ENCODE data around the gene CCN5.
"Not testable (repeated sequence)": the region's sequence is repeated elsewhere in the genome, so short reads cannot be mapped to it uniquely, and the experiment has no call there.

Gene CCN5, protein sequence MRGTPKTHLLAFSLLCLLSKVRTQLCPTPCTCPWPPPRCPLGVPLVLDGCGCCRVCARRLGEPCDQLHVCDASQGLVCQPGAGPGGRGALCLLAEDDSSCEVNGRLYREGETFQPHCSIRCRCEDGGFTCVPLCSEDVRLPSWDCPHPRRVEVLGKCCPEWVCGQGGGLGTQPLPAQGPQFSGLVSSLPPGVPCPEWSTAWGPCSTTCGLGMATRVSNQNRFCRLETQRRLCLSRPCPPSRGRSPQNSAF

GRCh38 chr20:44714701-44715498, at the start of gene CCN5:
Gene CCN5, plus strand, starts transcription at chr20:44715369. Its CDS starts 22 bp downstream, at chr20:44715391.
- no peak for DNase-seq (ENCODE audit: low read depth)

DNA sequence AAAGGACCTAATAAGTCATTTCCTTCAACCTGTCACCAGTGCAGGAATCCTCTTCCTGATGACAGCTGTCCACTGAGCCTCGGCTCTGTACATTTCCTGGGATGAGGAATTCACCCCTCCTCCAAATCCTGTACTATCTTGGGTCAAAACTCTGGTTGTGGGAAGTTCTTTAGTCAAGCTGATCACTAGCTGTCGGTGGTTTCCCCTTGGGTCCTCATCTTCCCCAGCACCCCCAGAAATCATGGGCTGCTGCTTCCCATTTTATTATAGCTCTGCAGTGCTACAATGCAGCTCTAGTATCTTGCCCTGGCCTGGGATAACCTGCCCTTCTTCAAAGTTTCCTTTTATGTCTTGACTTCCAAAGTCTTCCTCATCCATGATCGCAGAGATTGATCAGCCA, 49.1 kb upstream of the CCN5 start:
- no peak for DNase-seq (ENCODE audit: low read depth)

DNA sequence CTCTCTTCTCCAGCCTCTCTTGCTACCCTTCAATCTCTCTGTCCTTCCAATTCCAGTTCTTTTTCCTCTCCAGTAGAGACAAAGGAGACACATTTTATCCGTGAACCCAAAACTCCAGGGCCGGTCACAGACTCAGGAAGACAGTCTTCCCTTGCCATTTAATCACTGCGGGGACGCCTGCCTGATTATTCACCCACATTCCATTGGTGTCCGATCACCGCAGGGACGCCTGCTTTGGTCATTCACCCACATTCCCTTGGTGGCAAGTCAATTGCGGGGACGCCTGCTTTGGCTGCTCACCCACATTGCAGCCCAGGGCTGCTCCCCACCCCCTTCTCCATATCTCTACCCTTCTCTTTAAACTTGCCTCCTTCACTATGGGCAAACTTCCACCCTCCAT, 44.3 kb upstream of the CCN5 start:
- not testable (repeated sequence) for DNase-seq (ENCODE audit: low read depth)

- DNase-seq (ENCODE audit: low read depth) = not testable (repeated sequence)
Measured at GRCh38 chr20:44671541-44671940, 43.6 kb upstream of the CCN5 start.

DNA sequence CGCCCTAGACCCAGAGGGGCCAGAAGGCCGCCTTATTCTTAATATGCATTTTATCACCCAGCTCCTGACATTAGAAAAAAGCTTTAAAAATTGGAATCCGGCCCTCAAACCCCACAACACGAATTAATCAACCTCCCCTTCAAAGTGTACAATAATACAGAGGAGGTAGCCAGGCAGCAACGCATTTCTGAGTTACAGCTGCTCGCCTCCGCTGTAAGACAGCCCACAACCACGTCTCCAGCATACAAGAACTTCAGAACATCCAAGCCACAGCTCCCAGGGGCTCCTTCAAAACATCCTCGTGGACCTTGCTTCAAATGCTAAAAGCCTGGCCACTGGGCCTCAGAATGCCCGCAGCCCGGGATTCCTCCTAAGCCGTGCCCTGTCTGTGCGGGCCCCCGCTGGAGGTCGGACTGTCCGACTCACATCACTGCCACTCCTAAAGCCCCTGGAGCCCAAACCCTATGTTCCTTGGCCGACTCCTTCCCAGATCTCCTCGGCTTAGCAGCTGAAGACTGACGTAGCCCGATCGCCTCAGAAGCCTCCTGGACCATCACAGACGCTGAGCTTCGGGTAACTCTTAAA, 42.8 kb upstream of the CCN5 start:
- DNase-seq (ENCODE audit: low read depth) = not testable (repeated sequence)

DNA sequence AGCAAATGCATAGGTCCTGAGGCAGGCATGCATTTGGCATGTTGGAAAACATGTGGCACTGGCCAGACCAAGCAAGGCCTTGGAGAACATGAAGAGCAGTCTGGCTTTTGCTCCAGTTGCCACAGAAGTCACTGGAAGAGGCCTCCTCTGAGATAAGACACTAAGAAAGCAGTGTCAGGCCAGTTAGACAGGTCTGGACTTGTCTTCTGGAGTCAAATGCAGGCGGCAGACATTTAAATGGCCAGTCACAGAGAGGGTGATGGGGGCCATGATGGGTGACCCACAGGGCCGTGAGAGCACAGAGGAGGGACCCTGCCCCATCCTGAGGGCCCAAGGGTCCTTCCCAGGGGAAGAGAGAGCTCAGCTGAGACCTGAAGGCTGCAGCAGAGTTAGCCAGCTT, 36.9 kb upstream of the CCN5 start:
- DNase-seq (ENCODE audit: low read depth) = no peak

GRCh38 chr20:44678990-44679611, 36.1 kb upstream of the CCN5 start:
- no peak for DNase-seq (ENCODE audit: low read depth)

- DNase-seq (ENCODE audit: low read depth) = no peak
Measured at GRCh38 chr20:44681796-44682566, 33.2 kb upstream of the CCN5 start.

DNA sequence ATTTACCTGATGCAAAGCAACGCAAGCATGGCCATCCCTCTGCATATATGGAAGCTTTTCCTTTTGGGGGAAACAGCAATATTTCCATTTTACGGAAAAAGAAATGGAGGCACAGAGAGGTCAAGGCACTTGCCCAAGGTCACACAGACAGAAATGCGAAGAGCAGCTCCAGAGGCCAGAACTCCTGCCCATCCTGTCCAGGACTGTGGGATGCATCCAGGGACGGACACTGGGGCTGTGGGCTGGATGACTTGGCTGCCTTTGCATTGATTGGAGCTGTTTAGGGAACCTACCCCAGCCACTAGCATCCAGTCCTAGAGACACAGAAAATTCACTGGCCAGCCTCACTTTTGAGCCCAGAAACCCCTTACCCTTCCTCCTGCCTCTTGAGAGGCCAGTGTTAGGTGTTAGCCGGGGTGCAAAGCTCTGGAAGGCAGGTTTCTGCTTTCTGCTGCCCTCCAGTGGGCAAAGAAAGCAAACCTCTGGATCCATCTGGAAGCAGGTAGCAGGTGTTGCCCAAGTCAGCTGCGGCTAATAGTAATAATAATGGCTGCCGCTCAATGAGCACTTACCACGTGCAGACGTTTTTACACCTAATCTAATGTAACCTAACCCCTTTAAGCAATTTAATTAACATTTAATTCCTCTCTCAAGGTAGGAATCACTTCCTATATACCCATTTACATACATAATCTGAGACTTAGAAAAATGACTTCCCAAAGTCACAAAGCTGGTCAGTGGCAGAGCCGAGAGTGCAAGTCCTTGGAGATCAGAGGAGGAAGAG, 31.7 kb upstream of the CCN5 start:
- peak; percentile 36 for DNase-seq (ENCODE audit: low read depth)

DNA sequence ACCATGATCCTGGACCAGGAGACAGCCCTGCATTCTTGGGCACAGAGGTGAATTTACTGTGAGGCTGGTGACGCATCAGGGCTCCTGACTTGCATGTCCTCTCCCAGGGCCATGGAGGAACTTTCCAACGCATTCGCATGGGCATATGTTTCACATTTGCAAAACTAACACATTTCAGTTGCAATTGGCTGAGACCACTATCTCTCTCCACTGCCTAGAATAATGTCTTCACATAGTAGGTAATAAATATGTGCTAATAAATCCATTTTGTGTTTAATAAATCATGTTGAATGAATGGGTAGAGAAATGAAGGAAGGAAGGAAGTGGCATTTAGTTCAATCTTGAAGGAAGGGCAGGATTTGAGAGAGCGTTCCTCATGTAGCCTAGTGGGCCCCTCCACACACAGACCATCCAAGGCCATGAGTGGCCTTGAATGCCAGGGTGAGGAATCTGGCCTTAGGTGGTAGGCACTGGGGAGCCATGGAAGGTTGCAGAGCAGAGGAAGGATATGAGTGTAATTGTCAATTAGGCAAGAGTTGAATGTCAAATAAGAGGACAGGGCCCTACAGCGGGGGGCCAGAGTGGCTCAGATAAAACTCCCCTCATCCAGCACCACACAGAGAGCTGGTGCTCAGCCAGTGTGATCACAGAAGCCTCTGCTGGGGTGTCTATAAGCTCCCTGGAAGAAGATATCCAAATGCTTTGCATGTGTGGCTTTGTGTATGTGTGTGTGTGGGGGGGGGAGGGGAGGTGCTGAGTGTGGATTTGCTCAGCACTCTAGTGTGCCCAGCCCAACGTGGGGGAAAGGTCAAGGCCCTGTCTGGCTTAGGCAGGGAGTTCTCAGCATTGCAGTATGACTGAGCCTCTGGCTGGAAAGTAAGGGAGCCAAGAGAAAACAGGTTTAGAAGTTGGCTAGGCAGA, 30.9 kb upstream of the CCN5 start:
- no peak for DNase-seq (ENCODE audit: low read depth)

DNA sequence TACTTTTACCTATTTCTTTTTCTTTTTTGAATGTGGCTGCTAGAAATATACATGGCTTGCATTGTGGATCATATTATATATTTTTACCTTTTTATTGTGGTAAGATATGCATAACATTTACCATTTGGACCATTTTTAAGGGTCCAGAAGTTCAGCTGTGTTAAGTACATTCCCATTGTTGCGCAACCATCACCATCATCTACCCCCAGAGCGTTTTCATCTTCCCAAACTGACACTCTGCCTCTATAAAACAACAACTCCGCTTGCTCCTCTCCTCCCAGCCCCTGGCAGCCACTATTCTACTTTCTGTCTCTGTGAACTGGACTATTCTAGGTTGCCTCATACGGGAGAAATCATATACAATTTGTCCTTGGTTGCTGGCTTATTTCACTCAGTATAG, 28.2 kb upstream of the CCN5 start:
- DNase-seq (ENCODE audit: low read depth) = no peak

- no peak for DNase-seq (ENCODE audit: low read depth)
Measured at GRCh38 chr20:44688053-44688625, 27.0 kb upstream of the CCN5 start.

DNA sequence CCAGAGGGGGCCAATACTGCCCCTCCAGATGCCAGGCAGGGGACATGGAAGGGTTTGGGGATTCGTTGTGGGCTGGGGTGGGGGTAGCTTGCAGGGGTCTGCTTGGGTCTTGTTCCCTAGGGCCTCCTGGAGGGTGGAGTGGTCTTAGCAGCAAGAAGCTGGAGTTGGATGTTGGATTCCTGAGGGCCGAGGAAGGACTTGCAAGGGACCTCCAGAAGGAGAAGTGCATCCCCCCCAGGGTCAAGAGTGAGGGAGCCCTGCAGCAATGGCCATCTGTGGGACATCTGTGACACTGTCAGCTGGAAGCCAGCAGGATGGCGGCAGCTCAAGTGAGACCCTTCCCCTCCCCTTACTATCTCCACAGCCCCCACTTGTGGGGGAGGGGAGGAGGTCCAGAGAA, 25.4 kb upstream of the CCN5 start:
- DNase-seq (ENCODE audit: low read depth) = no peak

GRCh38 chr20:44690781-44691423, 24.3 kb upstream of the CCN5 start:
- DNase-seq (ENCODE audit: low read depth) = no peak

- DNase-seq (ENCODE audit: low read depth) = no peak
Measured at GRCh38 chr20:44691424-44692423, 23.4 kb upstream of the CCN5 start.

DNA sequence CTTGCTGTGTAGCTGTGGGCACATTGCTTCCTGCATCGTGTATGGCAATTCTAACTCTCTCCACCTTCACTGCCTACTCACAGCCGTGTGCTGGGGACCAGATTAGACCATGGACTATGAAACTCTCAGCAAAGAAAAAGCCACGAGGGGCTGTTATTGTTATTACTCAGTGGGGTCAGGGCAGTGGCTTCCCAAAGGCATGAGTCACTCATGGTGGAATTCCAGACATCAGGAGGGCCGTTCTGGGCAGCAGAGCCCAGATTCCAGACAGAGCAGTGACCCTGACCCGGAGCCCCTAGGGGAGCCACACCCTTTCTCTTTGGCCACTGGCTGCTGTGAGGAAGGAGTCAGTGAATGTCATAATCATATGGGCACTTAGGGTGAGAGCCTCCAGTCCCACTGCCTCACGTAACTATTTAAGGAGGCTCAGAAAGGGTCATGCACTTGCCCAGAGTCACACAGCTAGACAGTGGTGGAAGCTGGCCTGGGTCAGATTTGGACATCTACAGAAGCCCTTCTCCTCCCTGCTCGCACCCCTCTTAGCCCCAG, 22.2 kb upstream of the CCN5 start:
- no peak for DNase-seq (ENCODE audit: low read depth)

GRCh38 chr20:44693627-44694026, 21.5 kb upstream of the CCN5 start:
- no peak for DNase-seq (ENCODE audit: low read depth)

DNA sequence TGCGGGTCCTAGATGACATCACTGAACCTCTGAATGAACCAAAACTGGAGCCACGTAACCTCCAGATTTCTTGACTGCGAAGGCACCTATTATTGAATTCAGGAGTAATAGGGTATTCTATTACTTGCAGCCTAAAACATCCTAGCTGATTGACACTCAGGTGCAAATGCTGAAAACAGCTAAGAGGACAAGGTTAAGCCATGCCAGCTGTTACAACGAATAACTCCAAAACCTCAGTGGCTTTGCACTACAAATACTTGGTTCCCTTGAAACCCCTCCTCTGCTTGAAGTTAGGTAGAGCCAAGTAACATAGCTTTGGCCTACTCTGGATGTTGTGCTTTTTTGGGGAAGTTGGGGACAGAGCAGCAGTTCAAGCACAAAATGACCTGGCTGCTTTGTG, 21.0 kb upstream of the CCN5 start:
- DNase-seq (ENCODE audit: low read depth) = no peak

All from CMK (cell line).